SK-N-MC (cell line): ENCODE data around the gene VPS8.

Experiments
- EZH2 ChIP-seq: fragments of 200-600 bp; sonication (generic); IDR thresholded peaks from one replicate; pipeline ENCODE4 v1.6.1; 2017; ENCODE audit warnings: antibody characterized with exemption
- POLR2AphosphoS5 ChIP-seq: IDR thresholded peaks from 2 replicates; pipeline ENCODE4 v1.6.1; 2012; ENCODE audit warnings: mild to moderate bottlenecking, low read depth, low read length, borderline replicate concordance

DNA sequence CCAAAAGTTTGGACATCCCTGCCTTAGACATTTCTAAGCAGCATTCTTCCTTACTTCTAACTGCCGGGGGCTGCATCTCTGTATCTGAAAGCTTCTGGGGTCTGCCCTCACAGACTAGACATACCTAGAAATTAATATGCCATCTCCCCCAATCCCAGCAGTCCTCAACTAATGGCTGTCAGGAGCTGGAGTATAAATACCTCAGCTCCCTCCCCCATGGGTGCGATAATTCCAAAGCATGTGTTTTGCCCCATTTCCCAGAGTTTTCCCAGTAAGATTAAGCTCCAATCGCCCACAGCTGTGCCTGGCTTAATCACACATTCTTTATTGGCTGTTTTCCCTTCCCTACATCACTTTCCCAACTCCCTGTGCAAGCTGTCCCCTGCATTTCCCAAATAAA is 13.8 kb upstream of the VPS8 start:
- TF ChIP-seq EZH2 (no peak), POLR2AphosphoS5 (no peak)
